ENCODE measurements around the gene PDSS2.

GRCh38 chr6:107284805-107285204 lies 174.6 kb downstream of the PDSS2 start:
- TF ChIP-seq CTCF (IDR thresholded peaks at IDR 0.05) (no peak), EP300 (IDR thresholded peaks at IDR 0.05) (no peak), POLR2A (IDR thresholded peaks at IDR 0.05) (no peak)
